Stimulated activated effector memory CD8-positive, alpha-beta T cell treated with anti-CD3 and anti-CD28 coated beads, Interleukin-12 subunit alpha, Interleukin-12 subunit beta, amount 100 ng/mL, for 72 hours (primary cell): Measurements from ENCODE around the gene CD70.
"Not testable (repeated sequence)": the region's sequence is repeated elsewhere in the genome, so short reads cannot be mapped to it uniquely, and the experiment has no call there.

Experiments
- ATAC-seq: fragments of 150-1000 bp; cut with Tn5 transposase; 2 replicates; pipeline ENCODE4 v1.10.0; 2021
- DNase-seq, 2 donors: peaks; one replicate each; pipeline ENCODE4 v3.0.0; 2021 to 2022; ENCODE audit warnings: low spot score in 2 of 2
- H3K27ac Mint-ChIP-seq: one replicate; pipeline ENCODE4 v1.8.0; 2022; ENCODE audit warnings: mild to moderate bottlenecking, mixed read lengths
- H3K36me3 Mint-ChIP-seq: one replicate; pipeline ENCODE4 v1.8.0; 2022; ENCODE audit warnings: mild to moderate bottlenecking, mixed read lengths
- H3K4me1 Mint-ChIP-seq: one replicate; pipeline ENCODE4 v1.8.0; 2022; ENCODE audit warnings: mixed read lengths
- H3K4me3 Mint-ChIP-seq: one replicate; pipeline ENCODE4 v1.8.0; 2022; ENCODE audit warnings: mild to moderate bottlenecking, mixed read lengths
- H3K9me3 Mint-ChIP-seq: one replicate; pipeline ENCODE4 v1.8.0; 2022; ENCODE audit warnings: mixed read lengths

The CD70 gene, protein sequence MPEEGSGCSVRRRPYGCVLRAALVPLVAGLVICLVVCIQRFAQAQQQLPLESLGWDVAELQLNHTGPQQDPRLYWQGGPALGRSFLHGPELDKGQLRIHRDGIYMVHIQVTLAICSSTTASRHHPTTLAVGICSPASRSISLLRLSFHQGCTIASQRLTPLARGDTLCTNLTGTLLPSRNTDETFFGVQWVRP

DNA sequence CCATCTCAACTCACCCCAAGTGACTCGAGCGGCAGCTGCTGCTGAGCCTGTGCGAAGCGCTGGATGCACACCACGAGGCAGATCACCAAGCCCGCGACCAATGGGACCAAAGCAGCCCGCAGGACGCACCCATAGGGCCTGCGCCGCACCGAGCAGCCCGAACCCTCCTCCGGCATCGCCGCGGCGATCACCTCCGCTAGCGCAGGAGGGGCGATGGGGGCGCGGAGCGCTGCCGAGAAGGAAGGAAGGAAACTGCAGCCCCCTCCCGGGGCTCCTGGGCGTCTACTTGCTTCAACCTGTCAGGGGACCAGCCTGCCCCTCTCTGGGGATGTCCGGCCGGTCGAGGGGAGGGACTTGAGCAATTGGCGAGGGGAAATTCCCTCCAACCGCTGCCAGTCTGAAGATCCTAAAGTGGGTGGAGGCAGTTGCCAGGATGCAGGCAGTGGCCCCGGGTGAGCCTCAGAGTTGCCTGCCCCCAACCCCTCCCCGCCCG is at the start of gene CD70:
Gene CD70, minus strand, starts transcription at position 324 of the 493 bp plus-strand sequence. Its CDS starts 148 bp downstream, at position 176.
- Mint-ChIP-seq H3K4me3 (peak within 1 kb of the TSS; percentile 82), H3K4me1 (peaks cover 82% of the 10 kb centered on the region), H3K9me3 (no peaks in the 10 kb centered on the region), H3K27ac (peak within 1 kb of the TSS; percentile 85), H3K36me3 (peaks cover 55% of the 10 kb centered on the region)
- peak; percentile 86 for ATAC-seq
- peak; percentile 59 to 85 for DNase-seq

DNA sequence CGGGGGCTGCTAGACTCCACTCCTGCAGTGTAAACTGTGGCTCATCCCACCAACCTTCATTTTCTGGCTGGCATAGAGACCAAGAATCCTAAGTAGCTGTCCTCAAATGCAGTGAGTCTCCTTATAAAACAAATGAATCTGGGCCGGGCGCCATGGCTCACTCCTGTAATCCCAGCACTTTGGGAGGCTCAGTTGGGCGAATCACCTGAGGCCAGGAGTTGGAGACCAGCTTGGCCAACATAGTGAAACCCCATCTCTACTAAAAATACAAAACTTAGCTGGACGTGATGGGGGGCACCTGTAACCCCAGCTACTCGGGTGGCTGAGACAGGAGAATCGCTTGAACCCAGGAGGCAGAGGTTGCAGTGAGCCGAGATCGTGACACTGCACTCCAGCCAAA is 49.4 kb upstream of the CD70 start:
- not testable (repeated sequence) for ATAC-seq, DNase-seq, H3K27ac Mint-ChIP-seq, H3K9me3 Mint-ChIP-seq, H3K4me3 Mint-ChIP-seq
- Mint-ChIP-seq H3K36me3 (peaks cover 12% of the 10 kb centered on the region), H3K4me1 (peaks cover 37% of the 10 kb centered on the region)

DNA sequence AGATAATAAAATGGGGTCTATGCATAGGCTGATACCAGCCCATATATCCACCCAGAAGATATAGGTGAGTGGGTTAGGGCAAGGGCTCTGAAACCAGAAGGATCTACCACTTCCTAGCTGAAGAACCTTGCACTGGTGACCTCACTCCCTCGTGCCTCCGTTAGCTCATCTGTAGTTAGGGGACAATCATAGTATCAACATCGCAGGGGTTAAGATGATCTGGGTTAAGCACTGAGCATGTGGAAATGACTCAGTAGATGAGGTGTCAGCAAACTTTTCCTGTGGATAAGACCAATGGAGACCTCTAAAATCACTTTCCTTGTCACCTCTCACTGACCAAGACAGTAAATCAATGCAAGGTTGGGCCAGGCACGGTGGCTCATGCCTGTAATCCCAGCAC is 48.5 kb upstream of the CD70 start:
- Mint-ChIP-seq H3K36me3 (peaks cover 12% of the 10 kb centered on the region), H3K9me3 (no peaks in the 10 kb centered on the region), H3K27ac (peak overlapping the region; percentile 60), H3K4me3 (no peak overlapping the region), H3K4me1 (peaks cover 34% of the 10 kb centered on the region)
- peak; percentile 98 for ATAC-seq
- DNase-seq: no peak

DNA sequence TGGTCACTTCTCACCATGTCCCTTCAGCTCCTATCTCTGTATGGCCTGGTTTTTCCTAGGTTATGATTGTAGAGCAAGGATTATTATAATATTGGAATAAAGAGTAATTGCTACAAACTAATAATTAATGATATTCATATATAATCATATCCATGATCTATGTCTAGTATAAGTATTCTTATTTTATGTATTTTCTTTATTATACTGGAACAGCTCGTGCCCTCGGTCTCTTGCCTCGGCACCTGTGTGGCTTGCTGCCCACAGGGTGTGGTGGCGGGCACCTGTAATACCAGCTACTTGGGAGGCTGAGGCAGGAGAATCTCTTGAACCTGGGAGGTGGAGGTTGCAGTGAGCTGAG is 42.5 kb upstream of the CD70 start:
- H3K4me1 Mint-ChIP-seq: peaks cover 25% of the 10 kb centered on the region
- not testable (repeated sequence) for H3K27ac Mint-ChIP-seq, ATAC-seq, DNase-seq, H3K4me3 Mint-ChIP-seq, H3K9me3 Mint-ChIP-seq, H3K36me3 Mint-ChIP-seq

DNA sequence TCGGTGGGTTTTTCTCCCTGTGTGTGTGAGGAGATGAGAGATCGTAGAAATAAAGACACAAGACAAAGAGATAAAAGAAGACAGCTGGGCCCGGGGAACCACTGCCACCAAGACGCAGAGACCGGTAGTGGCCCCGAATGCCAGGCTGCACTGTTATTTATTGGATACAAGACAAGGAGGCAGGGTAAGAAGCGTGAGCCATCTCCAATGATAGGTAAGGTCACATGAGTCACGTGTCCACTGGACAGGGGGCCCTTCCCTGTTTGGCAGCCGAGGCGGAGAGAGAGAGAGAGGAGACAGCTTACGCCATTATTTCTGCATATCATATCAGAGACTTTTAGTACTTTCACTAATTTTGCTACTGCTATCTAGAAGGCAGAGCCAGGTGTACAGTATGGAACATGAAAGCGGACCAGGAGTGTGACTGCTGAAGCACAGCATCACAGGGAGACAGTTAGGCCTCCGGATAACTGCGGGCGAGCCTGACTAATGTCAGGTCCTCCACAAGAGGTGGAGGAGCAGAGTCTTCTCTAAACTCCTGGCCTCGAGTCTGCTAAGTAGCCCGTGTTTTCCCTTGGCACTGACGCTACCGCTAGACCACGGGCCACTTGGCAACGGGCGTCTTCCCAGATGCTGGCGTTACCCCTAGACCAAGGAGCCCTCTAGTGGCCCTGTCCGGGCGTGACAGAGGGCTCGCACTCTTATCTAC is 42.0 kb upstream of the CD70 start:
- peak; percentile 32 for ATAC-seq
- Mint-ChIP-seq H3K27ac (peak overlapping the region; percentile 30), H3K4me1 (peaks cover 25% of the 10 kb centered on the region)
- not testable (repeated sequence) for H3K9me3 Mint-ChIP-seq, H3K4me3 Mint-ChIP-seq, H3K36me3 Mint-ChIP-seq
- peak; percentile 56 to 77 for DNase-seq

DNA sequence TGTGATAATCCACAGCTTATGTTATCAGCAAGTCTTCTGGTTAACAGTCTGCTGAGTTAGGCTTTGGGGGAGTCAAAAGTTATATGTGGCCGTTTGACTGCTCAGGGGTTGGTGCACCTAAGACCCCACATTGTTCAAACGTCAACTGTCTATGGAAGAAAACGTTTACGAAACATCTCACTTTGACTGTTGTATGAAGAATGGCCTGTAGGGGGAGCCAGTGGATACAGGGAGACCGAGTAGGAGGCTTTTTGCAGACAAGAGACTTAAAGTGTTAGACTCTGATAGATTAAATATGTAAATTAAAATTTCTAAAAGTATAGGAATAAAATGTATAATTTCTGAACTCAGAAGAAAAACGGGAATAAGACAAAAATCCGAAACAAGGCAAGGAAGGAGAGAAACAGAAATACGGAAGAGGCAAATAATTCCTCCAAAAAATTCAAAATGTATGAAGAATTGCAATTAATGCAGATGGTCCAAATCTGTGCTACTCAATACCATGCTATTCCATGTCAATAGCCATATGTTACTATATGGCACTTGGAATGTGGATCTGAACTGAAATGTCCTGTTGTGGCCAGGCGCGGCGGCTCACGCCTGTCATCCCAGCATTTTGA is 41.2 kb upstream of the CD70 start:
- DNase-seq (peak; percentile 84 to 93), ATAC-seq (peak; percentile 61)
- peaks cover under 1% of the 10 kb centered on the region for H3K9me3 Mint-ChIP-seq
- H3K4me1 Mint-ChIP-seq: peaks cover 25% of the 10 kb centered on the region
- no peak overlapping the region for H3K27ac Mint-ChIP-seq
- H3K4me3 Mint-ChIP-seq: no peak overlapping the region
- H3K36me3 Mint-ChIP-seq: no peaks in the 10 kb centered on the region

DNA sequence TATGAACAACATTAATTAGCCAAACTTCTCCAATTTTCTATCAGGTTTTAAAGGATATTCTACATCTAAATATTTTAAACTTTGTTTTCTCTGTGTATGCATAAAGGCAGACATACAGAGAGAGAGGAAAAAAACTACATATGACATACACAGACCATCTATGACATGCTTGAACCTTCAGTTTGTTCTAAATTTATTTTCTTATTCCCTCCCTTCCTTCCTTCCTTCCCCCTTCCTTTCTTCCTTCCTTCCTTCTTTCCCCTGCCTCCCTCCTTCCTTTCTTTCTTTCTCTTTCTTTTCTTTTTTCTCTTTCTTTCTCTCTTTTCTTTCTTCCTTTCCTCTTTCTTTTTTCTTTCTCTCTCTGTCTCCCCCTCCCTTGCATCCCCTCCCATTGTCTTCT is 35.8 kb upstream of the CD70 start:
- DNase-seq (no peak), ATAC-seq (no peak)
- peaks cover 4% of the 10 kb centered on the region for H3K9me3 Mint-ChIP-seq
- H3K27ac Mint-ChIP-seq: no peak overlapping the region
- H3K4me1 Mint-ChIP-seq: peaks cover 10% of the 10 kb centered on the region
- H3K36me3 Mint-ChIP-seq: no peaks in the 10 kb centered on the region
- no peak overlapping the region for H3K4me3 Mint-ChIP-seq

DNA sequence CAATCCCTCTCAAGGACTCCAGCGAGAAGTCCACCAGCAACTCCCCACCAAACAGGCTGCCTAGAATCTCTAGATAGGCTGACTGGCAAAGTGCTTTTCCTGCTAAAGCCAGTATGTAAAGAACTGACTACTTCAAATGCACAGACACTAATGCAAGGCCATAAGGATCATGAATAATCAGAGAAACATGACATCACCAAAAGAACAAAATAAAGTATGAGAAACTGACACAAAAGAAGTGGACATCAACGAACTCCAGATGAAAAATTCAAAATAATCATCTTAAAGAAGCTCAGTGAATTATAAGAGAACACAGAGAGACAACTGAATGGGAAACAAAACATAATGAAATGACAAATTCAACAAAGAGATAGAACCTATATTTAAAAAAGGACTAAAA is 26.4 kb upstream of the CD70 start:
- H3K4me1 Mint-ChIP-seq: peaks cover 36% of the 10 kb centered on the region
- DNase-seq (no peak), ATAC-seq (no peak)
- peaks cover 9% of the 10 kb centered on the region for H3K9me3 Mint-ChIP-seq
- H3K36me3 Mint-ChIP-seq: peaks cover 40% of the 10 kb centered on the region
- no peak overlapping the region for H3K27ac Mint-ChIP-seq
- H3K4me3 Mint-ChIP-seq: no peak overlapping the region

DNA sequence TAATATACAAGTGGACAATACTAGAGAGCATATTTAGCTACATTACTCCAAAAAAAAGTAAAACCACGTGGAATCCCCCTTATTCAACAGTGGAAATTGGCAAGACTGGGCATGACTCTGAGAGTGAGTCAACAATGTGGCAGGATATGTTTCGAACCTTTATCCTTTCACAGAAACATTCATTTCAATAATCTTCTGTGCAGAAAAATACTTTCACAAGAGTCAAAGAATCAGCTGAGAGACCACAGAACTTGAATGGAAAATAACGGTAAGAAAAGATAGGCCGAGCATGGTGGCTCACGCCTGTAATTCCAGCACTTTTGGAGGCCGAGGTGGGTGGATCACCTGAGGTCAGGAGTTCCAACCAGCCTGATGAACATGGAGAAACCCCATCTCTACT is 25.1 kb upstream of the CD70 start:
- Mint-ChIP-seq H3K9me3 (peaks cover 9% of the 10 kb centered on the region), H3K27ac (peak overlapping the region; percentile 86), H3K36me3 (peaks cover 40% of the 10 kb centered on the region), H3K4me3 (peak overlapping the region; percentile 4), H3K4me1 (peaks cover 45% of the 10 kb centered on the region)
- ATAC-seq (peak; percentile 92), DNase-seq (peak in 1 of 2 donors; percentile 59)

DNA sequence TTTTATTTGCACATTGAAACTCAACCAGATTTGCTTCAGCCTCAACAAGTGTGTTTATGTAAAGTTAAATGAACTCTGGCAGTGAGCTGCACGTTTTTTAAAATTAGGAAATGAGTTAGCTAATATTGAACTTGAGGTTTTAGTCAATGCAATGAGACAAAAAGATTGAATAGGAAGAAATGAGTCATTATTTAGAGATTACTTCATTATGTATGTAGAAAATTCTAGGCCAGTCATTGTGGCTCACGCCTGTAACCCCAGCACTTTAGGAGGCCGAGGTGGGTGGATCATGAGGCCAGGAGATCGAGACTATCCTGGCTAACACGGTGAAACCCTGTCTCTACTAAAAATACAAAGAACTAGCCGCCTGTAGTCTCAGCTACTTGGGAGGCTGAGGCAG is 22.8 kb upstream of the CD70 start:
- no peak overlapping the region for H3K4me3 Mint-ChIP-seq
- peaks cover 40% of the 10 kb centered on the region for H3K36me3 Mint-ChIP-seq
- peaks cover 2% of the 10 kb centered on the region for H3K9me3 Mint-ChIP-seq
- peak; percentile 78 for ATAC-seq
- H3K4me1 Mint-ChIP-seq: peaks cover 58% of the 10 kb centered on the region
- peak in 1 of 2 donors; percentile 79 for DNase-seq
- peak overlapping the region; percentile 79 for H3K27ac Mint-ChIP-seq

DNA sequence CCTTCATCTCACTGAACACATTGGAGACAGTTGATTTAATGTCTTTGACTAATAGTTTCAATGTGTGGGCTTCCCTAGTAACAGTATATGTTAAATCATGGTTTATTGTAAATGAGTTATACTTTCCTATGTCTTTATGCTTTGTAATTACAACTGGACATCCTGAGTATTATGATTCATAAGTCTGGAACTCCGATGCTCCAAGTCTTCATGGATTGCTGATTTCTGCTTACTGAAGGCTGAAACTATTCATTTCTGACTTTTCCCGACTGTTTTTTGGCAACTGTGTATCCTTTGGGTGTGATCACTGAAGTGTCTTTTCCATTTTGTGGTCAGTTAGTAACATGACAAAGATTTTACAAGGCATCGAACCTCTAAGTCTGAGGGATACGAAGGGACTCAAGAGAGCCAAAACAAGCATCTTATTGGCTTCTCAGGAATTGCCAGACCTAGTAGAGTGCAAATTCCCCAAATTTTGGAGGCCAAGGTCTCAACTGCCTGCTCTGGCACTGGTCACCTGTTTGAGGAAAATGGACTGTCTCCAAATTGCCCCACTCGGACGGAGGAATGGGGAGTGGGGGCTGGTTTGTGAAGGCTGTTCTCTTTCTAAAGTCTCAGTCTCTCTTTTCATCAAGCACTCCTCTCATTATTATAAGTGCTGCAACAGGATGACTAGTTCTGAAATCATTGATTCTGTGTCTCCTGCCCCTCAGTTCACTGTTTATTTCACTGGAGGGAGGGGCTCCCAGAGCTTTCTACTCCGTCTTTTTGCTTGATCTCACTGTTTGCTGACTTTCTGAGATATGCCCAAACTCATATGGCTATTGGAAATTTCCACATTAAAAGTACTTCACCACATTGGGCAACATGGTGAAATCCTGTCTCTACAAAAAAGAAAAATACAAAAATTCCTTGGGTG is 20.2 kb upstream of the CD70 start:
- peak overlapping the region; percentile 40 for H3K4me3 Mint-ChIP-seq
- H3K4me1 Mint-ChIP-seq: peaks cover 49% of the 10 kb centered on the region
- no peaks in the 10 kb centered on the region for H3K9me3 Mint-ChIP-seq
- H3K27ac Mint-ChIP-seq: peak overlapping the region; percentile 20
- DNase-seq (peak in 1 of 2 donors; percentile 55), ATAC-seq (peak; percentile 67)
- peaks cover 28% of the 10 kb centered on the region for H3K36me3 Mint-ChIP-seq

DNA sequence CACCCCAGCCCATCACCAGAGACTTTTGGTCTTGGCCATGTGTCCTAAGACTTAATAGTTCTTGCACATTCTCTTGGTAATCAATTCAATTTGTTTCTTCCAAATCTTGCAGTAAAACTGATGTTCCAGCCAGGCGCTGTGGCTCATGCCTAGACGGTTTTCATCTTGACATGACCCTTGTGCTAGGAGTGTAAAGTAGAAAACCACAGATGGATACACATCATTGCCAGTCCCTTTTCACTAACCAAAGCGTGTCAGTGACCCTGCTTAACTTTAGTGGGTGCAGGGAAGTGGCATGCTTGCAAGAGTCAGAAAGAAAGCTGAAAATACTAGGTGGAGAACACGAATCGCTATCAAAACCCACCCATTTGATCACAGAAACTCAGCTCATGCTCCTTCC is 18.0 kb upstream of the CD70 start:
- ATAC-seq (peak; percentile 65), DNase-seq (peak in 1 of 2 donors; percentile 51)
- Mint-ChIP-seq H3K4me3 (no peak overlapping the region), H3K9me3 (no peaks in the 10 kb centered on the region), H3K4me1 (peaks cover 42% of the 10 kb centered on the region), H3K36me3 (peaks cover 9% of the 10 kb centered on the region), H3K27ac (no peak overlapping the region)

DNA sequence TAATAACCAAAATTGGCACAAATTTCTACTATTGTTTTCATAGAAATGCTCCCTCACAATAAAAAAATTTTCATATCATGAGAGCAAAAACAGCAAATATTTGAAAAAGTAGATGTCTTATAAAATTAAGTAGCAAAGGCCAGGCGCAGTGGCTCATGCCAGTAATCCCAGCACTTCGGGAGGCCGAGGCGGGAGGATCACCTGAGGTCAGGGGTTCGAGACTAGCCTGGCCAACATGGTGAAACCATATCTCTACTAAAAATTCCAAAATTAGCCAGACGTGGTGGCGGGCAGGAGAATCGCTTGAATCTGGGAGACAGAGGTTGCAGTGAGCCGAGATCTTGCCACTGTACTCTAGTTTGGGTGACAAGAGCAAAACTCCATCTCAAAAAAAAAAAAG is 17.2 kb upstream of the CD70 start:
- not testable (repeated sequence) for H3K9me3 Mint-ChIP-seq

DNA sequence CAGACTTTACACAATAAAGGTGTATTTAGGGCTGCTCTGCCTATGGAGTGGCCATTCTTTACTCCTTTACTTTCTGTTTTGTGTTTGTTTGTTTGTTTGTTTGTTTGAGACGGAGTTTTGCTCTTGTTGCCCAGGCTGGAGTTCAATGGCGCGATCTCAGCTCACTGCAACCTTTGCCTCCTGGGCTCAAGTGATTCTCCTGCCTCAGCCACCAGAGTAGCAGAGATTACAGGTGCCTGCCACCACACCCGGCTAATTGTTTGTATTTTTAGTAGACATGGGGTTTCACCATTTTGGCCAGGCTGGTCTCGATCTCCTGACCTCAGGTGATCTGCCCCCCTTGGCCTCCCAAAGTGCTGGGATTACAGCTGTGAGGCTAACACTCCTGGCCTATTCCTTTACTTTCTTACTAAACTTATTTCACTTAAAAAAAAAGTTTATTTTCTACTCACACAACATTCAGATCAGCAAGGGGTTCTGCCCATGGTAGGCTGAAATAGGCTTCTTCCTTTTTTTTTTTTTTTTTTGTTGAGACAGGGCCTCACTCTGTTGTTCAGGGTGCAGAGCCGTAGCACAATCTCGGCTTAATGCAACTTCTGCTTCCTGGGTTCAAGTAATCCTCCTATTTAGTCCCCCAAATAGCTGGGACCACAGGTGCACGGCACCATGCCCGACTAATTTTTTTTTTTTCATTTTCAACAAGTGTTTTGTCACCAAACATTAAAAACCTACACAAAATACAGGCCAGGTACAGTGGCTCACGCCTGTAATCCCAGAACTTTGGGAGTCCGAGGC is 15.5 kb upstream of the CD70 start:
- H3K4me1 Mint-ChIP-seq: peaks cover 45% of the 10 kb centered on the region
- H3K36me3 Mint-ChIP-seq, H3K4me3 Mint-ChIP-seq, H3K27ac Mint-ChIP-seq, H3K9me3 Mint-ChIP-seq, ATAC-seq: not testable (repeated sequence)
- peak in 1 of 2 donors; percentile 35 for DNase-seq

More for the DNA sequence above, 17.2 kb upstream of the CD70 start:
- not testable (repeated sequence) for ATAC-seq, H3K27ac Mint-ChIP-seq, H3K4me3 Mint-ChIP-seq, H3K36me3 Mint-ChIP-seq
- peak in 1 of 2 donors; percentile 13 for DNase-seq
- H3K4me1 Mint-ChIP-seq: peaks cover 42% of the 10 kb centered on the region
